KG1 (cell line): ENCODE results near the gene PTN.

ENCODE experiments used
- DNase-seq: peaks from one replicate; lab custom pipeline; 2025; lab: John Stamatoyannopoulos, UW

PTN gene

GRCh38 chr7:137343281-137343841 is at the start of gene PTN:
Gene PTN, minus strand, starts transcription at chr7:137343733. Its CDS starts 88,760 bp downstream, at chr7:137254973.
- DNase-seq = no peak

- DNase-seq = no peak
Observed at GRCh38 chr7:137390076-137390475, 46.5 kb upstream of the PTN start.

- DNase-seq = no peak
Observed at GRCh38 chr7:137388916-137389315, 45.4 kb upstream of the PTN start.

GRCh38 chr7:137386966-137387365 is 43.4 kb upstream of the PTN start:
- DNase-seq = no peak

- no peak for DNase-seq
Observed at GRCh38 chr7:137381045-137381444, 37.5 kb upstream of the PTN start.

- no peak for DNase-seq
Observed at GRCh38 chr7:137373507-137373906, 30.0 kb upstream of the PTN start.

GRCh38 chr7:137371616-137372015 is 28.1 kb upstream of the PTN start:
- DNase-seq = no peak

GRCh38 chr7:137366995-137367394 is 23.5 kb upstream of the PTN start:
- no peak for DNase-seq

GRCh38 chr7:137363683-137364082 is 20.1 kb upstream of the PTN start:
- no peak for DNase-seq

GRCh38 chr7:137360087-137360679 is 16.6 kb upstream of the PTN start:
- no peak for DNase-seq

- DNase-seq = no peak
Observed at GRCh38 chr7:137354961-137355360, 11.4 kb upstream of the PTN start.

GRCh38 chr7:137354396-137354795 is 10.9 kb upstream of the PTN start:
- no peak for DNase-seq

- no peak for DNase-seq
Observed at GRCh38 chr7:137351941-137352340, 8.4 kb upstream of the PTN start.

GRCh38 chr7:137345799-137346449 is 2.4 kb upstream of the PTN start:
- DNase-seq = no peak

GRCh38 chr7:137342828-137343261 is 688 bp downstream of the PTN start:
- DNase-seq = no peak

GRCh38 chr7:137342265-137342664 is 1.3 kb downstream of the PTN start:
- no peak for DNase-seq

- no peak for DNase-seq
Observed at GRCh38 chr7:137337902-137338301, 5.6 kb downstream of the PTN start.

GRCh38 chr7:137335814-137336213 is 7.7 kb downstream of the PTN start:
- no peak for DNase-seq

GRCh38 chr7:137331378-137331777 is 12.2 kb downstream of the PTN start:
- DNase-seq = no peak

- DNase-seq = no peak
Observed at GRCh38 chr7:137329411-137329810, 14.1 kb downstream of the PTN start.

GRCh38 chr7:137328373-137329120 is 15.0 kb downstream of the PTN start:
- no peak for DNase-seq

GRCh38 chr7:137325927-137326326 is 17.6 kb downstream of the PTN start:
- DNase-seq = no peak
